Esophagus squamous epithelium (tissue), 5 donors: ENCODE results near the gene AOPEP. TPM values are rescaled to one million over a fixed set of nuclear protein-coding genes. Genes with fewer than 3 reads are reported as not detected.

Experiments used
- DNase-seq: peaks from one replicate; lab custom pipeline; 2025; lab: John Stamatoyannopoulos, UW
- H3K27ac ChIP-seq, 4 donors: fragments of 200-600 bp; sonication (generic); one replicate each; pipeline ENCODE4 v1.5.1; 2016 to 2019; ENCODE audit warnings: mild to moderate bottlenecking in 1 of 4
- H3K27me3 ChIP-seq, 4 donors: fragments of 200-600 bp; sonication (generic); 1 replicate in 3 of 4; 2 replicates in 1 of 4; pipeline versions ENCODE4 v1.5.1 to v1.6.0; 2017 to 2021; ENCODE audit warnings: antibody characterized with exemption in 1 of 4
- H3K36me3 ChIP-seq, 3 donors: fragments of 200-600 bp; sonication (generic); one replicate each; pipeline ENCODE4 v1.5.1; 2016 to 2019
- H3K4me1 ChIP-seq, 3 donors: fragments of 200-600 bp; sonication (generic); one replicate each; pipeline ENCODE4 v1.5.1; 2017 to 2019
- H3K4me3 ChIP-seq, 4 donors: fragments of 200-600 bp; sonication (generic); 1 replicate in 3 of 4; 2 replicates in 1 of 4; pipeline ENCODE4 v1.5.1; 2016 to 2019; ENCODE audit warnings: mild to moderate bottlenecking in 2 of 4, moderate library complexity in 1 of 4
- H3K9me3 ChIP-seq, 3 donors: fragments of 200-600 bp; sonication (generic); one replicate each; pipeline ENCODE4 v1.5.1; 2016 to 2019
- CTCF ChIP-seq, 6 experiments: fragments of 450-650 bp in 4 of 6; fragments of 200-600 bp in 2 of 6; sonication (generic) in 2 of 6; IDR thresholded peaks; one replicate each; pipeline ENCODE4 v1.5.1; 2016 to 2019; ENCODE audit warnings: antibody characterized with exemption in 6 of 6, mild to moderate bottlenecking in 4 of 6, moderate library complexity in 4 of 6
- POLR2A ChIP-seq, 4 donors: fragments of 450-650 bp; IDR thresholded peaks; one replicate each; pipeline ENCODE4 v1.6.1; 2017; ENCODE audit warnings: antibody characterized with exemption in 4 of 4, mild to moderate bottlenecking in 4 of 4, moderate library complexity in 3 of 4
- WGBS, 2 donors: methylation state at CpG; one replicate each; pipeline ENCODE4 v1.1.5; 2018; 5-methylcytosine and 5-hydroxymethylcytosine counted together
- intact Hi-C: fragments of 100-400 bp; cut with DNase I; formaldehyde crosslinking; loops from one replicate; pipeline ENCODE4 v1.15.0; 2022
- total RNA-seq, 4 donors: library from RNA; depleted of rRNA; stranded (reverse); fragments of >200 nt; gene quantifications; one replicate each; pipeline ENCODE4 v1.1.0, GENCODE V29; 2016
- donor health status: DM: yes; HTN: yes; CAD: no.

AOPEP gene
- total RNA-seq, 4 donors from 2014 or later, result 101 to 300 (median 115) TPM

DNA sequence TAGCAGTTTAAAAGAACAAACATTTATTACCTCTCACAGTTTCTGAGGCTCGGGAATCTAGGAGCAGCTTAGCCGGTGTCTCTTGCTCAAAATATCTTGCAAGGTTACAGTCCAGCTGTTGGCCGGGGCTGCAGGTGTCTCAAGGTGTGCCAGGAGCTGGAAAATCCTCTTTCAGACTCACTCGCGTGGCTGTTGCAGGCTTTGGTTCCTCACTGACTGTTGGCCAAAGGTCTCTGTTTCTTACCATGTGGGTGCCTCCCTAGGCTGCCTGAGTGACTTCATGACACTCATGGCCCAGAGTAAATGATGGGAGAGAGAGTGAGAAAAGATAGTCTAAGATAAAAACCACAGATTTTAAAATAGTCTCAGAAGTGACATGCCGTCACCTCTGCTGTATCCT lies 43.8 kb downstream of the AOPEP start:
- intact Hi-C loops, result no loop called here
- no peak overlapping the region for H3K4me3 ChIP-seq
- H3K9me3 ChIP-seq, result no peaks in the 10 kb centered on the region
- WGBS, 2 donors, result 90 to 96% methylated on average over 3 to 6 of the region's 6 CpGs
- H3K27me3 ChIP-seq, result no peaks in the 10 kb centered on the region
- H3K36me3 ChIP-seq, result no peaks in the 10 kb centered on the region
- TF ChIP-seq POLR2A (IDR thresholded peaks at IDR 0.05) (no peak), CTCF (IDR thresholded peaks at IDR 0.05) (no peak)
- H3K27ac ChIP-seq, result no peak overlapping the region
- no peak for DNase-seq
- peaks cover 0 to 7% (median 0%) of the 10 kb centered on the region in 3 donors for H3K4me1 ChIP-seq

DNA sequence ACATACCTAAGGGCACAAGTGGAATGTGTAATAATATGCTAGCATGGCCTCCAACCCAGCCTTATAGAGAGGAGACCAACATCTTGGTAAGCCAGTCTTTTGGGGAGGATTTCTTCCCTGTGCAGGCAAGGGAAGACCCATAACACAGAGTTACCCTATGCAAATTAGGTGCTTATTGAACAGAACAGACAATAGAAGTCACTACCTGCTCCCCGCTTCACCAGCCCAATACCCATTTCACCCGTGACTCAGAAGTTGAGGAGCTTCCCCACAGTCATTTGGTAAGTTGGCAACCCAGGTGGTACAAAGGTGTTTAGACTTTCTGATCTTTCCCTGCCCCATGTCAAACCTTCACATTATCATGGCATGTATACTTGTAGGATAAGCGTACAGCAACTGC lies 44.6 kb downstream of the AOPEP start:
- intact Hi-C loops, result no loop called here
- no peak for DNase-seq
- H3K27ac ChIP-seq, result no peak overlapping the region
- WGBS, 2 donors, result 89 to 97% methylated on average over 3 of the region's 3 CpGs
- H3K27me3 ChIP-seq, result no peaks in the 10 kb centered on the region
- H3K4me1 ChIP-seq, result peaks cover 0 to 7% (median 0%) of the 10 kb centered on the region in 3 donors
- no peak overlapping the region for H3K4me3 ChIP-seq
- H3K9me3 ChIP-seq, result no peaks in the 10 kb centered on the region
- TF ChIP-seq CTCF (IDR thresholded peaks at IDR 0.05) (no peak), POLR2A (IDR thresholded peaks at IDR 0.05) (no peak)
- H3K36me3 ChIP-seq, result no peaks in the 10 kb centered on the region

- no peak for DNase-seq
- Histone ChIP-seq H3K4me3 (no peak overlapping the region), H3K27me3 (no peaks in the 10 kb centered on the region), H3K4me1 (peaks cover 0 to 7% (median 0%) of the 10 kb centered on the region in 3 donors), H3K9me3 (no peaks in the 10 kb centered on the region), H3K27ac (no peak overlapping the region), H3K36me3 (no peaks in the 10 kb centered on the region)
- 90 to 100% methylated on average over 3 of the region's 3 CpGs for WGBS, 2 donors
- intact Hi-C loops, result no loop called here
- TF ChIP-seq CTCF (IDR thresholded peaks at IDR 0.05) (no peak), POLR2A (IDR thresholded peaks at IDR 0.05) (no peak)
These were observed 45.6 kb downstream of the AOPEP start for GRCh38 chr9:94772144-94772543.

GRCh38 chr9:94772639-94773303 lies 46.3 kb downstream of the AOPEP start:
- TF ChIP-seq CTCF (IDR thresholded peaks at IDR 0.05), result no peak
- TF ChIP-seq POLR2A (IDR thresholded peaks at IDR 0.05), result no peak
- Histone ChIP-seq H3K27me3 (no peaks in the 10 kb centered on the region), H3K4me1 (peaks cover 0 to 4% (median 0%) of the 10 kb centered on the region in 3 donors), H3K9me3 (no peaks in the 10 kb centered on the region), H3K36me3 (no peaks in the 10 kb centered on the region), H3K27ac (no peak overlapping the region), H3K4me3 (no peak overlapping the region)
- intact Hi-C loops, result no loop called here
- 42 to 61% methylated on average over 4 of the region's 4 CpGs for WGBS, 2 donors
- no peak for DNase-seq

- Histone ChIP-seq H3K4me1 (no peaks in the 10 kb centered on the region), H3K27ac (no peak overlapping the region), H3K4me3 (no peak overlapping the region), H3K9me3 (no peaks in the 10 kb centered on the region), H3K27me3 (no peaks in the 10 kb centered on the region), H3K36me3 (no peaks in the 10 kb centered on the region)
- TF ChIP-seq CTCF (IDR thresholded peaks at IDR 0.05), result no peak
- no peak for TF ChIP-seq POLR2A (IDR thresholded peaks at IDR 0.05)
- no peak for DNase-seq
- intact Hi-C loops, result no loop called here
- WGBS, 2 donors, result 88 to 92% methylated on average over 5 of the region's 5 CpGs
These were observed 47.2 kb downstream of the AOPEP start for GRCh38 chr9:94773655-94774054.
